K562 (cell line): ENCODE measurements around the gene SRCAP.

Source experiments
- CEBPG ChIP-seq, 3 experiments: fragments of 200-800 bp in 1 of 3; sonication (Bioruptor generic) in 1 of 3; sonication (generic) in 1 of 3; formaldehyde crosslinking in 1 of 3; IDR thresholded peaks in 2 of 3; conservative IDR thresholded peaks in 1 of 3; 2 replicates each; pipeline versions ENCODE4 v1.6.1 to v1.8.0; 2016 to 2022; ENCODE audit warnings: missing compliant biosample characterization in 2 of 3, missing genetic modification characterization in 2 of 3, mild to moderate bottlenecking in 1 of 3, missing genetic modification reagents in 1 of 3
- POLR2AphosphoS5 ChIP-seq: IDR thresholded peaks from 2 replicates; pipeline ENCODE4 v1.6.1; 2011; ENCODE audit warnings: mild to moderate bottlenecking, low read depth, low read length, moderate library complexity; ENCODE audit not compliant: control insufficient read depth, insufficient read depth
- POLR2G ChIP-seq: fragments of 200-400 bp; formaldehyde crosslinking; IDR thresholded peaks from 2 replicates; pipeline ENCODE4 v1.6.1; 2017; ENCODE audit warnings: low read depth, mild to moderate bottlenecking, antibody characterized with exemption, low read length, moderate library complexity
- TF ChIP-seq, protein P1 (sequence below), 3 experiments: IDR thresholded peaks in 2 of 3; conservative IDR thresholded peaks in 1 of 3; 2 replicates each; pipeline ENCODE4 v1.5.1; 2011 to 2012; ENCODE audit warnings: low read length in 3 of 3, mild to moderate bottlenecking in 3 of 3, control low read depth in 2 of 3, improper control_type of control experiment in 1 of 3, inconsistent platforms in 1 of 3, low read depth in 1 of 3, mixed read lengths in 1 of 3, moderate library complexity in 1 of 3; ENCODE audit not compliant: insufficient read depth in 2 of 3

DNA sequence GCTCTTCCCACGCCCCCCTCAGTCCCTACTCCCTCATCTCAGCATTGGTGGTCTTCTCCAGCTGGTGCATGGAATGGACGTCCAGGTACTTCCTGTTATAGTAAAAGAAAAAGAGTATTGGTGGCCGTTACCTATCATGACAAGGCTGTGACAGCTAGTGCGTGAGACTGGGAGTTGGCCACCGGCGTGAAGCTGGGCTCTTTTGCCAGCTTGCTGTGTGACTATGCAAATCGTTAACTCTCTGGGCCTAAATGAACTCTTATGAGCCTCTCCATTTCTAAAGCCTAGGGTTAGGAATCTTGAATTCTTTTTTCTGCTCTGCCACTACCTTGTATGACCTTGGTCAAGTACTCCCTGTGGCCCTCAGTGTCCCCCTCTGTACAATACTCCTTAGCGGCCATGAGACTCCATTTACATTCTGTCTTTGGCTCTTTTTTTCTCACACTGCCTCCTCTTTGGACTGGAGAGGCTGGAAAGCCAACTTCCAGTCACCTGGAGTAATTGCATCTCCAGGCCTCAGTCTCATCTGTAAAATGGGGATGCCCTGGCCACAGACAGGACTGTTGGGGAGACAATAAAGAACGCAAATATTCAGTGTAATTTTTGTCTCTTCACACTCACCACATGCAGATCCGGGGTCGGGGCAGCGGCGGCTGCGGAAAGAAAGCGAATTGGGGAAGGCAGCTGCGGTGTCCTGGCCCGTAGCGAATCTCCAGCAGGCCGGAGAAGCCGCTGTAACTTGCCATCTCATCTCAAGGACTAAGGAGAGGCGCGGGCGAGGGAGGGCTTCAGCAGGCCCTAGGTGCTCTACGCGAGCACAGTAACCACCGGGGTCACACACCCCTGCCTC is 61.8 kb downstream of the SRCAP start:
- TF ChIP-seq POLR2G (no peak), POLR2AphosphoS5 (no peak), CEBPG (CRISPR knock-in tag; IDR thresholded peaks at IDR 0.05) (no peak), CEBPG (tag; conservative IDR thresholded peaks at IDR 0.05 in 1 of 2, IDR thresholded peaks at IDR 0.05 in 1 of 2) (no peak)
- TF ChIP-seq, protein P1, sequence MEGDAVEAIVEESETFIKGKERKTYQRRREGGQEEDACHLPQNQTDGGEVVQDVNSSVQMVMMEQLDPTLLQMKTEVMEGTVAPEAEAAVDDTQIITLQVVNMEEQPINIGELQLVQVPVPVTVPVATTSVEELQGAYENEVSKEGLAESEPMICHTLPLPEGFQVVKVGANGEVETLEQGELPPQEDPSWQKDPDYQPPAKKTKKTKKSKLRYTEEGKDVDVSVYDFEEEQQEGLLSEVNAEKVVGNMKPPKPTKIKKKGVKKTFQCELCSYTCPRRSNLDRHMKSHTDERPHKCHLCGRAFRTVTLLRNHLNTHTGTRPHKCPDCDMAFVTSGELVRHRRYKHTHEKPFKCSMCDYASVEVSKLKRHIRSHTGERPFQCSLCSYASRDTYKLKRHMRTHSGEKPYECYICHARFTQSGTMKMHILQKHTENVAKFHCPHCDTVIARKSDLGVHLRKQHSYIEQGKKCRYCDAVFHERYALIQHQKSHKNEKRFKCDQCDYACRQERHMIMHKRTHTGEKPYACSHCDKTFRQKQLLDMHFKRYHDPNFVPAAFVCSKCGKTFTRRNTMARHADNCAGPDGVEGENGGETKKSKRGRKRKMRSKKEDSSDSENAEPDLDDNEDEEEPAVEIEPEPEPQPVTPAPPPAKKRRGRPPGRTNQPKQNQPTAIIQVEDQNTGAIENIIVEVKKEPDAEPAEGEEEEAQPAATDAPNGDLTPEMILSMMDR (IDR thresholded peaks at IDR 0.05 in 2 of 3, conservative IDR thresholded peaks at IDR 0.05 in 1 of 3; ENCODE audit: insufficient read depth in 2 of 3, low read depth in 1 of 3, low read length in 3 of 3), result no peak
